Measurements from ENCODE around the gene MT3.

The MT3 gene

GRCh38 chr16:56589141-56590039 is at the start of gene MT3:
MT3 (plus strand) TSS chr16:56589528; CDS start chr16:56589591, 63 bp downstream.
- DNase-seq (ENCODE audit: low read depth, low spot score): no peak

- no peak for DNase-seq (ENCODE audit: low read depth, low spot score)
These were observed 49.7 kb upstream of the MT3 start for GRCh38 chr16:56539656-56540055.

- no peak for DNase-seq (ENCODE audit: low read depth, low spot score)
These were observed 47.3 kb upstream of the MT3 start for GRCh38 chr16:56542039-56542438.

- no peak for DNase-seq (ENCODE audit: low read depth, low spot score)
These were observed 42.0 kb upstream of the MT3 start for GRCh38 chr16:56547120-56547948.

- DNase-seq (ENCODE audit: low read depth, low spot score): no peak
These were observed 41.3 kb upstream of the MT3 start for GRCh38 chr16:56547949-56548567.

- DNase-seq (ENCODE audit: low read depth, low spot score): no peak
These were observed 40.2 kb upstream of the MT3 start for GRCh38 chr16:56549161-56549560.

GRCh38 chr16:56549744-56550385 is 39.5 kb upstream of the MT3 start:
- no peak for DNase-seq (ENCODE audit: low read depth, low spot score)

- DNase-seq (ENCODE audit: low read depth, low spot score): no peak
These were observed 37.3 kb upstream of the MT3 start for GRCh38 chr16:56551796-56552738.

- DNase-seq (ENCODE audit: low read depth, low spot score): no peak
These were observed 34.9 kb upstream of the MT3 start for GRCh38 chr16:56554441-56554840.

GRCh38 chr16:56558024-56558747 is 31.1 kb upstream of the MT3 start:
- no peak for DNase-seq (ENCODE audit: low read depth, low spot score)

- no peak for DNase-seq (ENCODE audit: low read depth, low spot score)
These were observed 30.2 kb upstream of the MT3 start for GRCh38 chr16:56559109-56559508.

- DNase-seq (ENCODE audit: low read depth, low spot score): no peak
These were observed 28.9 kb upstream of the MT3 start for GRCh38 chr16:56560447-56560846.

- DNase-seq (ENCODE audit: low read depth, low spot score): no peak
These were observed 28.2 kb upstream of the MT3 start for GRCh38 chr16:56561126-56561525.

GRCh38 chr16:56564793-56565477 is 24.4 kb upstream of the MT3 start, which contains the start of gene MT4:
MT4 (plus strand) TSS chr16:56565073; CDS start chr16:56565129, 56 bp downstream.
- DNase-seq (ENCODE audit: low read depth, low spot score): no peak

- DNase-seq (ENCODE audit: low read depth, low spot score): no peak
These were observed 19.4 kb upstream of the MT3 start for GRCh38 chr16:56569971-56570370.

GRCh38 chr16:56571525-56571924 is 17.8 kb upstream of the MT3 start:
- DNase-seq (ENCODE audit: low read depth, low spot score): no peak

GRCh38 chr16:56574625-56575024 is 14.7 kb upstream of the MT3 start:
- DNase-seq (ENCODE audit: low read depth, low spot score): no peak

- DNase-seq (ENCODE audit: low read depth, low spot score): no peak
These were observed 12.6 kb upstream of the MT3 start for GRCh38 chr16:56576585-56577299.

- no peak for DNase-seq (ENCODE audit: low read depth, low spot score)
These were observed 12.1 kb upstream of the MT3 start for GRCh38 chr16:56577300-56577625.

Data from brain pericyte (primary cell).